Mammary epithelial cell (primary cell): ENCODE data around the gene NEUROG1.

Experiments
- CTCF ChIP-seq, 2 donors: IDR thresholded peaks in 1 of 2; conservative IDR thresholded peaks in 1 of 2; 2 replicates each; pipeline ENCODE4 v1.5.1; 2011 to 2012; ENCODE audit warnings: inconsistent platforms in 2 of 2, low read length in 2 of 2, mild to moderate bottlenecking in 2 of 2, control low read depth in 1 of 2, low read depth in 1 of 2; ENCODE audit not compliant: insufficient read depth in 1 of 2; ENCODE audit errors: extremely low read depth in 1 of 2
- EZH2 ChIP-seq: IDR thresholded peaks from 2 replicates; pipeline ENCODE4 v1.6.1; 2012; ENCODE audit warnings: low read length, inconsistent platforms, borderline replicate concordance

- TF ChIP-seq CTCF (conservative IDR thresholded peaks at IDR 0.05 in 1 of 2, IDR thresholded peaks at IDR 0.05 in 1 of 2; ENCODE audit: extremely low read depth in 1 of 2, insufficient read depth in 1 of 2, low read depth in 1 of 2, low read length in 2 of 2) (no peak), EZH2 (no peak)
Measured at GRCh38 chr5:135490245-135491037, 45.3 kb downstream of the NEUROG1 start.
